HFFc6 (cell line): ENCODE measurements around the gene IGLON5. TPM values are rescaled to one million over a fixed set of nuclear protein-coding genes. Genes with fewer than 3 reads are reported as not detected.
A peak's percentile ranks its signal among the peaks of the same experiment; 100 is the strongest.

Experiments
- DNase-seq: peaks from one replicate; pipeline ENCODE4 v3.0.0-alpha.2; 2018
- H3K27ac Mint-ChIP-seq: 2 replicates; pipeline ENCODE4 v1.8.0; 2020; ENCODE audit warnings: mild to moderate bottlenecking, mixed read lengths
- H3K27me3 Mint-ChIP-seq: 2 replicates; pipeline ENCODE4 v1.8.0; 2021; ENCODE audit warnings: mild to moderate bottlenecking, moderate library complexity, mixed read lengths; ENCODE audit not compliant: insufficient read depth
- H3K36me3 Mint-ChIP-seq: 2 replicates; pipeline ENCODE4 v1.8.0; 2021; ENCODE audit warnings: low read depth, mixed read lengths
- H3K4me1 Mint-ChIP-seq: 2 replicates; pipeline ENCODE4 v1.8.0; 2020; ENCODE audit warnings: low read depth, mixed read lengths
- H3K4me3 Mint-ChIP-seq: 2 replicates; pipeline ENCODE4 v1.8.0; 2020; ENCODE audit warnings: mild to moderate bottlenecking, moderate library complexity, mixed read lengths
- H3K9me3 Mint-ChIP-seq: 2 replicates; pipeline ENCODE4 v1.8.0; 2020; ENCODE audit warnings: mild to moderate bottlenecking, mixed read lengths
- total RNA-seq, 6 experiments: library from RNA; stranded (reverse); fragmentation: NEBNext Ultra II Directional; extraction: Animal tissue kit (Norgen Biotek cat#: 25700); gene quantifications; 2 replicates in 1 of 6; 3 replicates in 5 of 6; pipeline ENCODE4 v1.2.3, GENCODE V29; 2021
- TF ChIP-seq, protein P1 (sequence below): fragments of 200-600 bp; sonication (generic); IDR thresholded peaks from 2 replicates; pipeline ENCODE4 v1.5.0; 2021; ENCODE audit warnings: antibody characterized with exemption, mild to moderate bottlenecking

Gene IGLON5
- total RNA-seq, 6 experiments from 2014 or later = not detected

DNA sequence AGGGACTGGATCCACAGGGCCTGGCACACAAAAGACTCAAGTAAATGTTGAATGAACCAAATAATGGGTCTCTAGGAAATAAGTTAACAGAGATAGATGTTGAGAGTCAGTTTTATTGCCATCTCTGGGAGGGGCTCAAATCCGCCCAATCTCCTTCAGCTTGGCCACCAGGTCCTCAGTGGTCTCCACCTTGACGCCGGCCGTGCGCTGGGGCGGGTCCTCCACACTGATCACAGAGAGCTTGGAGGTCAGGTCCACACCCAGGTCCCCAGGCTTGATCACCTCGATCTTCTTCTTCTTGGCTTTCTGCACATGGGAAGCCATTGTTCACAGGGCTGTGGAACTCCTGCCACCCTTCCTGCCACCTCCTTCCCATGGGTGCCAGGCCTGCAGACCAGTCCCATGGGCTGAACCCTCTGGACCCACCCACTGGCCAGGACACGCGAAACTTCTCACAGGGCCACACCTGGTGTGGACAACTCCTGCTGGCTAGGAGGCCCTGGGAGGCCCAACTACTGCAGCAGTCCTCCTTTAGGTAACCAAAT, 33.7 kb downstream of the IGLON5 start:
- Mint-ChIP-seq H3K27me3 (peaks cover 3% of the 10 kb centered on the region), H3K4me1 (peaks cover 17% of the 10 kb centered on the region), H3K9me3 (no peaks in the 10 kb centered on the region), H3K36me3 (peaks cover 16% of the 10 kb centered on the region), H3K27ac (no peak overlapping the region), H3K4me3 (no peak overlapping the region)
- TF ChIP-seq, protein P1, sequence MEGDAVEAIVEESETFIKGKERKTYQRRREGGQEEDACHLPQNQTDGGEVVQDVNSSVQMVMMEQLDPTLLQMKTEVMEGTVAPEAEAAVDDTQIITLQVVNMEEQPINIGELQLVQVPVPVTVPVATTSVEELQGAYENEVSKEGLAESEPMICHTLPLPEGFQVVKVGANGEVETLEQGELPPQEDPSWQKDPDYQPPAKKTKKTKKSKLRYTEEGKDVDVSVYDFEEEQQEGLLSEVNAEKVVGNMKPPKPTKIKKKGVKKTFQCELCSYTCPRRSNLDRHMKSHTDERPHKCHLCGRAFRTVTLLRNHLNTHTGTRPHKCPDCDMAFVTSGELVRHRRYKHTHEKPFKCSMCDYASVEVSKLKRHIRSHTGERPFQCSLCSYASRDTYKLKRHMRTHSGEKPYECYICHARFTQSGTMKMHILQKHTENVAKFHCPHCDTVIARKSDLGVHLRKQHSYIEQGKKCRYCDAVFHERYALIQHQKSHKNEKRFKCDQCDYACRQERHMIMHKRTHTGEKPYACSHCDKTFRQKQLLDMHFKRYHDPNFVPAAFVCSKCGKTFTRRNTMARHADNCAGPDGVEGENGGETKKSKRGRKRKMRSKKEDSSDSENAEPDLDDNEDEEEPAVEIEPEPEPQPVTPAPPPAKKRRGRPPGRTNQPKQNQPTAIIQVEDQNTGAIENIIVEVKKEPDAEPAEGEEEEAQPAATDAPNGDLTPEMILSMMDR = no peak
- DNase-seq = no peak

DNA sequence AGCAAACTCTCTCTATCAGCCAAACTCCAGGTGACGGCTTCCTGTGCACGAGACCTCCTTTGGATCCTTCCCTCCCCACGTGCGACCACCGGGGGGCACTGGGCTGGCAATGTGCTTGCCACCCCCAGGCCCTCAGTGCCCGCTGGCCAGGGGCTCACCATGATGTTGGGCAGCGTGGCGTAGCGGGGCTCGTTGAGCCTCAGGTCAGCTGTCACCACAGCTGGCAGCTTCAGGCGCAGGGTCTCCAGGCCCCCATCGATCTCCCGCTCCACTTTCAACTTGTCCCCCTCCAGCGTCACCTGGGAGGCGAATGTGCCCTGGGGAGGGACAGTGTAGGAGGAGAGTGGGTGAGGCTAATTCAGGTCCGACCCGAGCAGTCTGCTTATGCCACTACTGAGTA, 35.3 kb downstream of the IGLON5 start:
- DNase-seq = no peak
- no peak overlapping the region for H3K4me3 Mint-ChIP-seq
- H3K36me3 Mint-ChIP-seq = peaks cover 29% of the 10 kb centered on the region
- peaks cover 24% of the 10 kb centered on the region for H3K4me1 Mint-ChIP-seq
- no peaks in the 10 kb centered on the region for H3K9me3 Mint-ChIP-seq
- TF ChIP-seq, protein P1 = peak; percentile 45
- no peak overlapping the region for H3K27ac Mint-ChIP-seq
- H3K27me3 Mint-ChIP-seq = no peaks in the 10 kb centered on the region; the same call in 1 of the 2 replicates

DNA sequence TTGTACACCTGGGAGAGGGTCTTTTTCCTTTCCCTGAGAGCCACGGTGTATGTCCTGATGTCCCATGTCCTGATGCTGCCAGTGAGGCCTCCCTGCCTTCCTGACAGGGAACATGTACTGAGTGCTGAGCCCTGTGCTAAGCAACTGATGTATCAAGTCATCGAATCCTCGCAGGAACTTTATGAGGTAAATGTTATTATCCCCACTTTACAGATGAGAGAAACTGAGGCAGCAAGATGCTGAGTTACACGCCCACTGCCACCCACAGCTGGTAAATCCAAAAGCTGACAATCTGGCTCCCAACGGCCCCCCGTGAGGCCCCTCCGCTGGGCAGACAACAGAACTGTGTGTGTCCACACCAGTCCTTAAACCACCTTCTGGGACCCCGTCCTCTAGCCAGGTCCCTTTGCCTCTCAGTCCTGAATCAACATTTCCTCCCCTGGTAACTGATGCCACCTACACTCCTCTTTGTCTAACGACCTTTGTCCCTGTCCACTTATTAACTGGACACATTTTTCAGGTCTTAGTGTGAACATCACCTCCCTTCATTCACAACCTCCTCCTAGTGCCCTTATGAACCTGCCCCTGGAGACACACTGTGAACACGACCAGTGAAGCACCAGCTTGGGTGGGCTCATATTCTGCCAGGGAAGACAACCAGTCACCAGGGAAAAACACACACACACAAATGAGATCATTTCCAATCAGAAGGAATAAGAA, 35.9 kb downstream of the IGLON5 start:
- H3K4me3 Mint-ChIP-seq = no peak overlapping the region
- H3K27ac Mint-ChIP-seq = no peak overlapping the region
- TF ChIP-seq, protein P1 = no peak
- no peak for DNase-seq
- H3K9me3 Mint-ChIP-seq = no peaks in the 10 kb centered on the region
- peaks cover 3% of the 10 kb centered on the region; the same call in 1 of the 2 replicates for H3K27me3 Mint-ChIP-seq
- H3K36me3 Mint-ChIP-seq = peaks cover 32% of the 10 kb centered on the region
- peaks cover 24% of the 10 kb centered on the region for H3K4me1 Mint-ChIP-seq

DNA sequence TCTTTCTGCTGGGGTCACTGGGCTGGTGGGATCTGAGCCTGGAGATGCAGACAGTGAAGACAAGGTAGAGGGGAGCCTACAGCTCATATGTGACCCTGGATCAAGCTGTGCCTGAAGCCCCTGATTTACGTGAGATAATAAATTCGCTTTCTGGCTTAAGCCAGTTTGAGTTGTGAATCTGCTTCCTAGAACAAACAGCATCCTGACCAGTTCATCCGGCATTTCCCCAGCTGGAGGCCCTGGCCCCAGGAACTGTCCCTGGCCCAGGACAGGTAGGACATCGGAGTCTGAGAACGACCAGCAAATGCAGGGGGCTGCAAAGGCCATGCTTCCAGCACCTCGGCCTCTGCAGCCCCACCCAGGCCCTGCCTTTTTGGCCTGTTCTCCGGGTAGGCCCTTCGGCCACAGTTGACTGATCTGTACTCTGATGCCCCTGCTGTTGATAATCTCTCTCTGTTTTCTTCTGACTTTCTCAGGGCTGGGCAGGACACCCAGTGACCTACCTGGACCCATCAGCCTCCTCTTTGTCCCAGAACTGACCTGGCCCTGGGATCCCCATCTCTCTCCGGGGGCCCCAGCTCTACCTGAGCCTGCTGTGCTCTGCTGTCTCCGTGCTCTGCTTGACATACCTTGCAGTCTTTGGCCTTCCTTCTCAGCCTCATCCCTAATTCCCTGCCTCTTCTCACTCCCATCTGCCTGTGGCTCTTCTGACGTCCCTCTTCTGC, 40.0 kb downstream of the IGLON5 start:
- Mint-ChIP-seq H3K27ac (peak overlapping the region; percentile 88), H3K4me3 (no peak overlapping the region), H3K27me3 (peaks cover 3% of the 10 kb centered on the region; the same call in 1 of the 2 replicates)

DNA sequence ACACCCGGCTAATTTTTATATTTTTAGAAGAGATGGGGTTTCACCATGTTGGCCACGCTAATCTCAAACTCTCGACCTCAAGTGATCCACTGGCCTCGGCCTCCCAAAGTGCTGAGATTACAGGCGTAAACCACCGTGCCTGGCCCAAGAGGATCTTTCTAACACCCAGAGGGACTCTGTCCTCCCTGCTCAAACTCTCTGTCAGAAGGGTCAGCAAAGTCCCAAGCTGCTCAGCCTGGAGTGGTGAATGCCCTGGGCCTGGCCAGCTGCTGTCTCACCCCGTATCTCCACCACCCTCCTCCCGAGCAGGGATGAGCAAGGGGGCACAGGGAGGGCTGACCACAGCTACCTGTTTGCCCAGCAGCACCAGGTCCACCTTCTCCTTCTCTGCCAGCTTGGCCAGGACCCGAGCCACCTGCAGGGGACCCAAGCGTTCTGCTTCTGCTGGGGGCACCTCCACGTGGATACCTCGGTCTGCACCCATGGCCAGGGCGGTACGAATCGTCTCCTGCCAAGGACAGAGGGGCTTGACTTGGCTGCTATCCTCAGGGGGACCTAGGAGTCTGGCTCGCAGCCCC, 41.4 kb downstream of the IGLON5 start:
- H3K27ac Mint-ChIP-seq = no peak overlapping the region
- no peak for DNase-seq
- H3K36me3 Mint-ChIP-seq = peaks cover 27% of the 10 kb centered on the region
- TF ChIP-seq, protein P1 = no peak
- H3K9me3 Mint-ChIP-seq = no peaks in the 10 kb centered on the region
- H3K4me3 Mint-ChIP-seq = no peak overlapping the region
- H3K27me3 Mint-ChIP-seq = peaks cover 3% of the 10 kb centered on the region; the same call in 1 of the 2 replicates
- peaks cover 28% of the 10 kb centered on the region for H3K4me1 Mint-ChIP-seq

More for the DNA sequence above, 40.0 kb downstream of the IGLON5 start:
- Mint-ChIP-seq H3K36me3 (peaks cover 30% of the 10 kb centered on the region), H3K9me3 (no peaks in the 10 kb centered on the region), H3K4me1 (peaks cover 24% of the 10 kb centered on the region)
- TF ChIP-seq, protein P1 = no peak
- no peak for DNase-seq
